SKM-1 (cell line): ENCODE results near the gene HOTAIR.

ENCODE experiments used
- DNase-seq: peaks from one replicate; lab custom pipeline; 2025; ENCODE audit not compliant: unreplicated experiment; lab: John Stamatoyannopoulos, UW

Gene HOTAIR

GRCh38 chr12:54011665-54012532 is 37.1 kb upstream of the HOTAIR start:
- no peak for DNase-seq

GRCh38 chr12:54010972-54011664 is 36.4 kb upstream of the HOTAIR start:
- no peak for DNase-seq

DNA sequence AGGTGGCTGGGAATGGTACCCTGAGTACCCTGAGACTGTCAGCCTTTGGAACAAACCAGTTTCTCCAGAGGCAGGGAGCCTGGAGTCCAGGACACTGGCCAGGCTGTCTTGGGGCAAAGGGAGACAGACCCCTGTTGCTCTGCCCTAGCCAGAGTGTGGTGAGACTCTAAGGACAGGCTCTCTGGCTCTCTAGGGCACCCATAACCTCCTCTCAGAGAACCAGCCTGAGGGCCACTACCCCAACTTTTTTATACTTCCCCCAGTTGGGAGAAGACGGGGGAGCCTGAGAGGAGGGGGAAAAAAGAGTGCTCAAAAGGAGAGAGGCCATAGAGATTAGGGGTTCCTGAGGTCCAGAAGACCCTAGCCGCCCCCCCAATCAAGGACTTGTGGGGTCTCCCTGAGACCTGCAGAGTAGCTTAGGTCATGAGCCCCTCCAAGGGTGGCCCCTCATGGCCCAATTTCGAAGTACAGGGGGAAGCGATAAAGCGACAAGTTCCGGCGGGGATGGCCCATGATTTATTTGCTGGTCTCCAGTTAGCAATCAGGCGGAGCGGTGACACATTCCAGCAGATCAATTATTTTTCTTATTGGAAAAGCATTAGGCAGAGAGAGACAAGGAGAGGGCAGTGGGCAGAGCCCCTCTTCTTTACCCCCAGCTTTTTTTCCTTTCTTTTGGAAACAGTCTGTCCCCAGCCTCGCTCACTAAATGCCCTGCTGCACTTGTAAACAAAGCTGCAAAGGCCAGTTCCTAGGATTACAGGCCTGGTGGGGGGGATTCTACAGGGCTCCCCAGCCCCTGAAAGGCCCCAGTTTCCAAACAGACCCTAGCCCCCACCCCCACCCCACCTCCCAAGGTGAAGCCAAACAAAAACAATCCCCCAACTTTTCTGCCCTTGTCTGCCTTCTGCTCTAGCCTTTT is 35.6 kb upstream of the HOTAIR start:
- DNase-seq, result no peak

DNA sequence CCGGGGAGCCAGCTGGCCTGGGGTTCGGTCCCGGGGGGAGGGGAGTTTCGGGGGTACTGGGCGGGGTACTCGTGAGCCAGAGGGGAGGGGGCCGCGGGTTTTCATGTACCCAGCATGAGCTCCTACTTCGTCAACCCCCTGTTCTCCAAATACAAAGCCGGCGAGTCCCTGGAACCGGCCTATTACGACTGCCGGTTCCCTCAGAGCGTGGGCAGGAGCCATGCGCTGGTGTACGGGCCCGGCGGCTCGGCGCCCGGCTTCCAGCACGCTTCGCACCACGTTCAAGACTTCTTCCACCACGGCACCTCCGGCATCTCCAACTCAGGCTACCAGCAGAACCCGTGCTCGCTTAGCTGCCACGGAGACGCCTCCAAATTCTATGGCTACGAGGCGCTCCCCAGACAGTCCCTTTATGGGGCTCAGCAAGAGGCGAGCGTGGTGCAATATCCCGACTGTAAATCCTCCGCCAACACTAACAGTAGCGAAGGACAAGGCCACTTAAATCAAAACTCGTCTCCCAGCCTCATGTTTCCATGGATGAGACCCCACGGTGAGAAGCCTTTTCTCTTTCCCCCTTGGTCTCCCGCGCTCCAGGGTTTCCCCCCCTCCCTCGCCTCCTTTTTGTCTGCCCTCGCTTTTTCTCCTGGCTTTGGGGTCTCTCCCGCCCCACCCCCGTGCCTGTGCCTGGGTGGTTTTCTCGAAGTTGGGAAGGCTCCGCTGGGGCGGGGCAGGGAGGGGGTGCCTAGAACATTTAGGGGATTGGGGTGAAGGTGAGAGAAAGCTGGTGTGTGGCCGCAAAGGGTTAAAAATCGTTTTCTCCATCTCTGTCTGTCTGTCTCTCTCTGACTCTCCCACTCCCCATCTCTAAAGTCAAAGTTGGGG is 34.7 kb upstream of the HOTAIR start:
- no peak for DNase-seq

DNA sequence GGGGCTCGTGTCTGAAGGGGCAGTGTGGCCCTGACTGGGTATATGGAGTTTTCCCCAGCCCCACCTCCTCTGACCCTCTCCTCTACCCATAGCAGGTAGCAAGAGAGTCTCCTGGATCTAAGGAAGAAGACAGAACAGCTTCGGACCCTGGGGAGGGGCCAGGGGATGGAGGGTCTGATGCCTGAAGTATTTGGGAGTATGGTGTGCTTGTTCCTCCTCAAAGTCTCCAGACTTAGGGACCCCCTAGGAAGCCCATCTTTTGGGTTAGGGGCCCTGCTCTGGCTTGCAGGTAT is 33.5 kb upstream of the HOTAIR start:
- no peak for DNase-seq

GRCh38 chr12:54007538-54008259 is 32.9 kb upstream of the HOTAIR start:
- DNase-seq, result no peak

- DNase-seq, result no peak
These were observed 31.9 kb upstream of the HOTAIR start for GRCh38 chr12:54006559-54007220.

GRCh38 chr12:54005853-54006558 is 31.3 kb upstream of the HOTAIR start:
- DNase-seq, result no peak

GRCh38 chr12:54005531-54005852 is 30.7 kb upstream of the HOTAIR start:
- DNase-seq, result no peak

- no peak for DNase-seq
These were observed 30.2 kb upstream of the HOTAIR start for GRCh38 chr12:54004841-54005530.

DNA sequence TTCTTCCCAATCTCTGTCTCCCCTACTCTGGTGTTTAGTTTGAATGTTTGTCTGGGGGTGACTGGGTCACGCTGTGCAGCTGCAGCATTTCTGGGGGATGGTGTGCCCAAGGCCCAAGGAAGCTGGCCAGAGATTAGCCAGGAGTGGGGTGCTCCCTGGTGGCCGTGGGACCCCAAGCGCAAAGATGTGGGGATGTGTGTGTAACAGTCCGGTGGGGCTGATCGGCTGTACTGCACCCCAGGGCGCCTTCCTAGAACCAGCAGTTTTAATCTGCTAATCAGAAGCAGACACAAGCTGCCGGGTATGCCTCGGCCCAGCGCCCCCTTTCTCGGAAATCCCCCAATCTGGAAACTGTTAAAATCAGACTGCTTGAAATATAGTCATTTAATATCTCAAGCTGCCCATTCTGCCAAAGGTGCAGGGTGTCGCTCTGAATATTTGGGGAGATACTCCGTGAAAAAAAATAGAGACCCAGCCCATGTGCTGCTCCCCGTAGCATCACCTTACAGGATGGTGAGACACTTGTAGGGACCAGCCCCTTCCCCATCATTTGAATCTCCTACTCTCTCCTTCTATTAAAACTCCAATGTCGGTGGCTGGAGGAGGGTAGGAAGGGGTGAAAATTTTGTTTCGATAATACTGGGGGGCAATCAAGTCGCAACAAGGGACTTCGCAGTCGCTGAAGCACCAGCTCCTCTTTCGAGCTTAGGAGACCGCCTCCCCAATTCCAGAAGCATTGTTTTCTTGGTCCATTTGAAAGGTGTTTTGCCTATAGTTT is 29.5 kb upstream of the HOTAIR start:
- no peak for DNase-seq

GRCh38 chr12:54003625-54004024 is 28.9 kb upstream of the HOTAIR start:
- DNase-seq, result no peak

GRCh38 chr12:54002915-54003389 is 28.2 kb upstream of the HOTAIR start:
- DNase-seq, result no peak

DNA sequence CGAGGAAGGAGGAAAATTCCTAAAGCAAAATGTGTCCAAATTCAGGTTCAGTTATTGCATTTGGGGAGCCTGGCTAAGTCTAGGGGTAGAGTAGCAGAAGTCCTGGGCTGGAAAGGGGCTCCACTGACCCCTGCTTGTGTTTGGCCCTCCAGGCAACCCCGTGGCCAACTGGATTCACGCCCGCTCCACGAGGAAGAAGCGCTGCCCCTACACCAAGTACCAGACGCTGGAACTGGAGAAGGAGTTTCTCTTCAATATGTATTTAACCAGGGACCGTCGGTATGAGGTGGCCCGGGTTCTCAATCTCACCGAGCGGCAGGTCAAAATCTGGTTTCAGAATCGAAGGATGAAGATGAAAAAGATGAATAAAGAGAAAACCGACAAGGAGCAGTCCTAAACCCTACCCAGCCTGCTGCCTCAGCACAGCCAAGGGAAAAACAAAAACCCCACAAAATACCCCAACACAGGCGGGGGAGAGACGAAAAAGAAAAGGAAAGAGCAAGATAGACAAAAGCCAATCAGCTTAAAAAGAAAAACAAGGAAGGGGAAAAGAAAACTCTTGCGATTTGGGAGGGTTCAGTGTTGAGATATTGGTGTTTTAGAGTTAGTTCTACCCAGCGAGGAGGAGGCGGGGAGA is 27.6 kb upstream of the HOTAIR start:
- DNase-seq, result no peak

GRCh38 chr12:54001283-54002187 is 26.8 kb upstream of the HOTAIR start:
- DNase-seq, result no peak
